Central memory CD8-positive, alpha-beta T cell (primary cell): ENCODE data around the gene NBAS.

Experiments
- ATAC-seq: fragments of 150-1000 bp; cut with Tn5 transposase; replicated peaks from 2 replicates; pipeline ENCODE4 v1.10.0; 2022; ENCODE audit warnings: mild to moderate bottlenecking, moderate FRiP score, moderate number of reproducible peaks; ENCODE audit not compliant: poor library complexity, severe bottlenecking; ENCODE audit errors: extremely low read depth
- DNase-seq, 2 donors: peaks; one replicate each; pipeline ENCODE4 v3.0.0; 2021; ENCODE audit warnings: low spot score in 2 of 2
- H3K27ac Mint-ChIP-seq: one replicate; pipeline ENCODE4 v1.8.0; 2022; ENCODE audit warnings: low read depth, mild to moderate bottlenecking, moderate library complexity, mixed read lengths
- H3K27me3 Mint-ChIP-seq: one replicate; pipeline ENCODE4 v1.8.0; 2022; ENCODE audit warnings: mixed read lengths
- H3K36me3 Mint-ChIP-seq: one replicate; pipeline ENCODE4 v1.8.0; 2022; ENCODE audit warnings: mild to moderate bottlenecking, moderate library complexity, mixed read lengths; ENCODE audit not compliant: insufficient read depth
- H3K4me1 Mint-ChIP-seq: one replicate; pipeline ENCODE4 v1.8.0; 2022; ENCODE audit warnings: mixed read lengths
- H3K4me3 Mint-ChIP-seq: one replicate; pipeline ENCODE4 v1.8.0; 2022; ENCODE audit warnings: mild to moderate bottlenecking, moderate library complexity, mixed read lengths
- H3K9me3 Mint-ChIP-seq: one replicate; pipeline ENCODE4 v1.8.0; 2022; ENCODE audit warnings: mixed read lengths

Gene NBAS

DNA sequence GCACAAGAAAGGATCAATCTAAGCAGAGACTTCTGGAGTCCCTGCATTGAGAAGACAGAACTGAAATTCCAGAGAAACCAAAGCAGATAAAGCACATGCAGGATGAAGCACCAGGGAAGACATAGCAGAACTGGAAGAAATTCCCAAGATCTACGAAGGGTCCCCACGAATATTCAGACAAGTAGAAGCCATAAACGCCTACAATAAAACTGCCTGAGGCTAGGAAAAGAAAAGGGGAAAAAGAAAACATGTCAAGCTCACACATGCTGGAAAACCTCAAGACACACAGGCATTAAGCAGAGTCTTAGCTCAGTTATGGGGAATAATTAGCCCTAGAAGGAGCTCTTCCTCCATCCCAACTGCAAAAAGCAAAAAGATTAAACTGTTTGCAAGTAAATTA lies 171.2 kb downstream of the NBAS start:
- ATAC-seq, result no peak
- Mint-ChIP-seq H3K4me1 (no peaks in the 10 kb centered on the region), H3K27ac (no peak overlapping the region), H3K27me3 (no peaks in the 10 kb centered on the region), H3K36me3 (peaks cover 17% of the 10 kb centered on the region), H3K9me3 (no peaks in the 10 kb centered on the region), H3K4me3 (no peak overlapping the region)
- DNase-seq, result no peak

- peaks cover 17% of the 10 kb centered on the region for H3K36me3 Mint-ChIP-seq
- H3K4me3 Mint-ChIP-seq, result no peak overlapping the region
- no peaks in the 10 kb centered on the region for H3K27me3 Mint-ChIP-seq
- DNase-seq (no peak), ATAC-seq (no peak)
- no peaks in the 10 kb centered on the region for H3K4me1 Mint-ChIP-seq
- H3K9me3 Mint-ChIP-seq, result no peaks in the 10 kb centered on the region
- H3K27ac Mint-ChIP-seq, result no peak overlapping the region
Measured at GRCh38 chr2:15389326-15389700, 171.8 kb downstream of the NBAS start.

DNA sequence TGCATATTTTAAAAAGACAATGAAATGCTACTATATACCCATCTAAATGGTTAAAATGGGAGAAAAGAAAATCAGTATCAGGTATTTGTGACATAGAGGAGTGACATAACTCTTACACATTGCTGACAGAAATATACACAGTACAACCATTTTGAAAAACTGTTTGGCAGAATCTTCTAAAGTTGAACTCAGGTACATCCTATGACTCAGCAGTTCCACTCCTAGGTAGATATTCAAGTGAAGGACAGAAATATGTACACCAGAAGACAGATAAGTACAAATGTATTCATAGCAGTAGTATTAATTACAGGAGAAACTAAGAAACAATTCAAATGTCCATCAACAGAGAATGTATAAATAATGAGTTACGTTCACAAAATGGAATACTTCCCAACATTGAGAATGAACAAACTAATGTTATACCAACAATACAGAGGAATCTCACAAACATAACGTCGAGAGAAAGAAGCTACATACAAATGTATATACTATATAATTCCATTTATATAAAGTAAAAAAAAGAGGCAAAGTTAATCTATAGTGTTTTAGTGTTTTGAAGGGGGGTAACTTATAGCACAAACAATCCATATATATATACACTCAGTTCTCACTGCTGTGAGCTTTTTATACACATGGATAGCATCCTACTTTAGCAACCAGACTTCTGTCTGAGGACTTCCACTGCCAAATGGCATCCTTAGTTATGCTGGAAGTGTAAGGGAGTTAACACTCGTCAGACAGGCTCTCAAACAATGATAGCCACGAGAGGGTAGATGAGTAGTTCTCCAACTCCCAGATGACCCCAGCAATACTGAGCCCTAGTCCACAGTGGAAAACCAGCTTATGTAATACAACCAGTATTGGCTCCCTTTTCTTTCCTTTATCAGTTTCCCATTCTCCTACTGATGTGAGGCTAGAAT lies 172.5 kb downstream of the NBAS start:
- Mint-ChIP-seq H3K27me3 (no peaks in the 10 kb centered on the region), H3K36me3 (peaks cover 16% of the 10 kb centered on the region), H3K27ac (no peak overlapping the region), H3K4me3 (no peak overlapping the region), H3K4me1 (no peaks in the 10 kb centered on the region), H3K9me3 (no peaks in the 10 kb centered on the region)
- DNase-seq (no peak), ATAC-seq (no peak)

DNA sequence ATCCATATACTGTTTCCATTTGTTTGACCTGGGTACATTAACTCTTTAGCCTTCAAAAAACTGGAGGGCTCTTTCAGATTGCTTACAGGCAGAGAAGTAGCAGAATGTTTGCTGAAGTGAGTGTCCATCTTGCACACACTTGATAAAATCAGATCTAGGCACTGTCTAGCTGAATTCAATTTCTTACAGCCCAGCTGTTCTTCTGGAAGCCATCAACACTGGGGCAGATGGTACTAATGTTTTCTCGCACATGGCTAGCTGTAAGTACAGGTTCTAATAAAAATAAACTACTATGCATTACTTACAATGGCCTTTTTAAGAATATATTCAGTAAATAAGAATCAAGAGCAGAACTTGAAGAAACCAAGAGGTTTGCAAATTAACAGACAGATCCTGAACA lies 175.9 kb downstream of the NBAS start:
- DNase-seq (no peak), ATAC-seq (no peak)
- Mint-ChIP-seq H3K36me3 (peaks cover 9% of the 10 kb centered on the region), H3K27ac (peak overlapping the region; percentile 64), H3K4me3 (no peak overlapping the region), H3K9me3 (no peaks in the 10 kb centered on the region), H3K27me3 (no peaks in the 10 kb centered on the region), H3K4me1 (no peaks in the 10 kb centered on the region)

GRCh38 chr2:15383695-15384350 lies 177.3 kb downstream of the NBAS start:
- H3K4me3 Mint-ChIP-seq, result no peak overlapping the region
- no peak for ATAC-seq
- peaks cover 8% of the 10 kb centered on the region for H3K36me3 Mint-ChIP-seq
- H3K9me3 Mint-ChIP-seq, result no peaks in the 10 kb centered on the region
- H3K4me1 Mint-ChIP-seq, result no peaks in the 10 kb centered on the region
- H3K27ac Mint-ChIP-seq, result peak overlapping the region; percentile 64
- no peaks in the 10 kb centered on the region for H3K27me3 Mint-ChIP-seq
- DNase-seq, result no peak

GRCh38 chr2:15378148-15378908 lies 182.8 kb downstream of the NBAS start:
- peaks cover 20% of the 10 kb centered on the region for H3K36me3 Mint-ChIP-seq
- no peak for ATAC-seq
- H3K27ac Mint-ChIP-seq, result no peak overlapping the region
- no peak for DNase-seq
- no peak overlapping the region for H3K4me3 Mint-ChIP-seq
- no peaks in the 10 kb centered on the region for H3K27me3 Mint-ChIP-seq
- no peaks in the 10 kb centered on the region for H3K9me3 Mint-ChIP-seq
- H3K4me1 Mint-ChIP-seq, result peaks cover 5% of the 10 kb centered on the region

DNA sequence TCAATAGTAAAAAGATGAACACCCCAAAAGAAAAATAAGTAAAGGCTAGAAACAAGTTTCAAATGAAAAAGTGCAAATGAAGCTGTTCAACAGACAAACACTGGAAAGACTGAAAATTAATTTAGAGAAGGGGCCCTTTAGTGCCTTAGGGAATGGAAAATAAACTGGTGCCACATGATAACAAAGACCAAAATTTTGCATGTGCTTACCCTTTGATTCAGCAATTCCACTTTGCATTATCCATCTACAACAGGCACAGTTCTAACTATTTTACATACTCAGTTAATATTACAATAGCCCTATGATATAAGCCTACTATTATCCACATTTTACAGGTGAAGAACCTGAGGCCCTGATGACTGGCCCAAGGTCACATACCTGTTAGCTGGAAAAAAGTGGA lies 183.9 kb downstream of the NBAS start:
- H3K9me3 Mint-ChIP-seq, result no peaks in the 10 kb centered on the region
- ATAC-seq (no peak), DNase-seq (no peak)
- H3K36me3 Mint-ChIP-seq, result peaks cover 18% of the 10 kb centered on the region
- H3K4me1 Mint-ChIP-seq, result peaks cover 5% of the 10 kb centered on the region
- no peaks in the 10 kb centered on the region for H3K27me3 Mint-ChIP-seq
- H3K4me3 Mint-ChIP-seq, result no peak overlapping the region
- H3K27ac Mint-ChIP-seq, result no peak overlapping the region

DNA sequence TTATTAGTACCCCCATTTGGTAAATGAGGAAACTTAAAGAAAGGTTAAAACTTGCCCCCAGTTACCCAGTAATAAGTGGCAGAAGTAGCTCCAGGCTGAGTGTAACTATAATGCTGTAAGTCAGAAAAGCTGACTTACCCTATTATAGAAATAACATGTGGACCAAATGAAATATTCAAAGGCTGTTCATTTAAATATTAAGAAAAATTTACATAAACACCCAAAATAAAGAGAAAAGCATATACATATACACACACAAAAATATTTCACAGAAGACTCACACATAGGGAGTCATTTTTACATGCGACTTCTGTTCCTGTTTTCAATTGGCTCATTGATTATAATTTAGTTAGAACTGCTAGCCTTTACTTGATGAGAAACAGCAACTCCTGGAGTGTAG lies 189.1 kb downstream of the NBAS start:
- no peaks in the 10 kb centered on the region for H3K9me3 Mint-ChIP-seq
- no peak for ATAC-seq

DNA sequence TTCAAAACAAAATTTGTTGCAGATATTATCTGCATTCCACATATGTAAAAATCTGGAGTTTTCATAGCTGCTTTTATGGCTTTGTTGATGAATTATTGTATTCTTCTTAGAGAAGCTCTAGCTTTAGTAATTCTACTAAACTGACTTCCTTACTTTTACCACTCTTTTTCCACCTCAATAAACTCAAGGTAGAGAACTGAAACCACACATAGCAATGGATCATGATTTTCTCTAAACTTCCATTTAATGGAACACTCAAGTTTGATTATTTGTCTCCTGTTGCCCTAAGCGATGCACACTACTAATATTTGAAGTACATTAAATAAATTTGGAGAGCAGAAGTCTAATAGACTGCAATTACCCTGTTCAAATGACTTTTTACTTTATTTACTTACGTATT lies 192.0 kb downstream of the NBAS start:
- Mint-ChIP-seq H3K27ac (no peak overlapping the region), H3K9me3 (no peaks in the 10 kb centered on the region), H3K4me3 (no peak overlapping the region), H3K4me1 (no peaks in the 10 kb centered on the region), H3K36me3 (peaks cover 13% of the 10 kb centered on the region), H3K27me3 (no peaks in the 10 kb centered on the region)
- no peak for ATAC-seq
- no peak for DNase-seq

More for the DNA sequence above, 189.1 kb downstream of the NBAS start:
- H3K27me3 Mint-ChIP-seq, result no peaks in the 10 kb centered on the region
- DNase-seq, result no peak
- no peak overlapping the region for H3K27ac Mint-ChIP-seq
- no peak overlapping the region for H3K4me3 Mint-ChIP-seq
- H3K4me1 Mint-ChIP-seq, result no peaks in the 10 kb centered on the region
- H3K36me3 Mint-ChIP-seq, result peaks cover 19% of the 10 kb centered on the region

DNA sequence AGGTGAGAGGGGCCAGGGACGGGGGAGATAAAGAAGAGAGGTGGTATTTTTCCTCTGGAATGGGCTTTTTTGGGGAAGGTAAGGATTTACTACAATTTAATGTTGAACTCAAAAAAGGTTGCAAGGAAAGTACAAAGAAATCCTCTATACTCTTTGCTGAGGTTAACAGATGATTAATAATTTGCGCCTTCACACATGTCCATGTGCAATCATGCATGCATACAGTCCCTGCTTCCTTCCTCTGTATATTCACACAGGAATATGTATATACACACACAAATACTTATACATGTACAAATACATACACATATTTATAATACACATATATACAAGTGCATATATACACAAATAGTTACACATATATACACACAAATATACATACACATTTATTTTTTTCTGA lies 193.4 kb downstream of the NBAS start:
- DNase-seq, result no peak
- Mint-ChIP-seq H3K36me3 (peaks cover 8% of the 10 kb centered on the region), H3K27ac (no peak overlapping the region)

DNA sequence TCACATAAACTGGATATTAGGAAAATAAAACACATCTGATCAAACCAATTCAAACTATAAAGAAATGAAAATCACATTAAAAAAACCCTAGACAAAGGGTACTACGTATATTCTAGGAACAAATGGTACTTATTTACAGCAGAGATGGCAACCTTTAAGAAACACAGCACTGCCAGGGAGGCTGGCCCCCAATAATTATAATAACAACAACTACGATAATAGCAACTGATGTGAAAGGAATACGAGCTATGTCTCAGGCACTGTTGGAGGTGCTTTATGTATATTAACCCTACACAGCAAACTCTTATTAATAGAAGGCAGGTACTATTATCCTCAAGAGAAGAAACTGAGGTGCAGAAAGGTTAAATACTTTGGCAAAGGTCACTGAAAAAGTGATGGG lies 193.9 kb downstream of the NBAS start:
- ATAC-seq (no peak), DNase-seq (no peak)
- Mint-ChIP-seq H3K36me3 (peaks cover 8% of the 10 kb centered on the region), H3K4me1 (no peaks in the 10 kb centered on the region), H3K4me3 (no peak overlapping the region), H3K27me3 (no peaks in the 10 kb centered on the region), H3K27ac (no peak overlapping the region), H3K9me3 (no peaks in the 10 kb centered on the region)

More for the DNA sequence above, 193.4 kb downstream of the NBAS start:
- no peaks in the 10 kb centered on the region for H3K27me3 Mint-ChIP-seq
- ATAC-seq, result no peak
- H3K4me1 Mint-ChIP-seq, result no peaks in the 10 kb centered on the region
- no peak overlapping the region for H3K4me3 Mint-ChIP-seq
- no peaks in the 10 kb centered on the region for H3K9me3 Mint-ChIP-seq

- Mint-ChIP-seq H3K4me1 (no peaks in the 10 kb centered on the region), H3K27me3 (no peaks in the 10 kb centered on the region), H3K27ac (no peak overlapping the region), H3K9me3 (no peaks in the 10 kb centered on the region), H3K36me3 (peaks cover 6% of the 10 kb centered on the region), H3K4me3 (no peak overlapping the region)
- DNase-seq (no peak), ATAC-seq (no peak)
Measured at GRCh38 chr2:15365411-15365810, 195.7 kb downstream of the NBAS start.
